IMR-90 (cell line): ENCODE data around the gene PKN3. TPM values are rescaled to one million over a fixed set of nuclear protein-coding genes. Genes with fewer than 3 reads are reported as not detected.

ENCODE experiments used
- ATAC-seq: fragments of 200-7000 bp; cut with Tn5 transposase; 2 replicates; pipeline ENCODE4 v1.9.1; 2020; ENCODE audit warnings: low read depth, mild to moderate bottlenecking, moderate library complexity
- BruUV-seq: library from RNA; stranded (reverse); fragments of 400-500 nt; replicated peaks from 2 replicates; lab custom pipeline; 2021; lab: Mats Ljungman, UMichigan
- CTCF ChIA-PET: fragments of 300-600 bp; formaldehyde crosslinking; extraction: SDS; loops from one replicate; lab custom pipeline; 2021; ENCODE audit warnings: antibody characterized with exemption; lab: Yijun Ruan, JAX
- POLR2A ChIA-PET: fragments of 300-600 bp; sonication (Branson Sonifier 250); formaldehyde crosslinking; loops from one replicate; lab custom pipeline; 2022; ENCODE audit warnings: antibody characterized with exemption; ENCODE audit not compliant: unreplicated experiment; lab: Charles Lee
- DNase-seq: peaks from one replicate; pipeline ENCODE4 v3.0.0; 2013
- H2AFZ ChIP-seq: replicated peaks from 2 replicates; pipeline ENCODE3; 2013; ENCODE audit warnings: low read length, mild to moderate bottlenecking; ENCODE audit not compliant: poor library complexity
- H2AK5ac ChIP-seq: 2 replicates; pipeline ENCODE4 v1.6.1; 2013; ENCODE audit warnings: low read depth, low read length, inconsistent platforms
- H2AK9ac ChIP-seq: replicated peaks from 2 replicates; pipeline ENCODE3; 2013; ENCODE audit warnings: mild to moderate bottlenecking, low read depth, low read length, moderate library complexity; ENCODE audit not compliant: poor library complexity
- H2BK120ac ChIP-seq: 2 replicates; pipeline ENCODE4 v1.6.1; 2013; ENCODE audit warnings: low read depth, low read length, inconsistent platforms
- H2BK15ac ChIP-seq: 3 replicates; pipeline ENCODE4 v1.6.1; 2013; ENCODE audit warnings: low read depth, low read length, inconsistent platforms
- H2BK20ac ChIP-seq: 2 replicates; pipeline ENCODE4 v1.6.1; 2013; ENCODE audit warnings: low read depth, mild to moderate bottlenecking, inconsistent platforms, low read length, moderate library complexity
- H2BK5ac ChIP-seq: 2 replicates; pipeline ENCODE4 v1.6.1; 2013; ENCODE audit warnings: mild to moderate bottlenecking, low read depth, low read length, inconsistent platforms; ENCODE audit not compliant: poor library complexity, severe bottlenecking
- H3K14ac ChIP-seq: replicated peaks from 2 replicates; pipeline ENCODE4 v1.6.1; 2013; ENCODE audit warnings: low read depth, low read length, inconsistent platforms
- H3K18ac ChIP-seq: 2 replicates; pipeline ENCODE4 v1.6.1; 2013; ENCODE audit warnings: low read depth, low read length, control low read depth
- H3K23ac ChIP-seq: 2 replicates; pipeline ENCODE4 v1.6.1; 2013; ENCODE audit warnings: low read depth, low read length, inconsistent platforms
- H3K27ac ChIP-seq: 2 replicates; pipeline ENCODE4 v1.5.1; 2013; ENCODE audit warnings: mild to moderate bottlenecking, control low read depth, low read length; ENCODE audit not compliant: insufficient read depth
- H3K27me3 ChIP-seq: 2 replicates; pipeline ENCODE4 v1.6.1; 2013; ENCODE audit warnings: low read length; ENCODE audit not compliant: control insufficient read depth, insufficient read depth
- H3K36me3 ChIP-seq: 2 replicates; pipeline ENCODE4 v1.6.1; 2013; ENCODE audit warnings: low read length, mixed read lengths; ENCODE audit not compliant: control insufficient read depth, insufficient read depth
- H3K4ac ChIP-seq: 2 replicates; pipeline ENCODE4 v1.6.1; 2013; ENCODE audit warnings: low read depth, low read length, inconsistent platforms
- H3K4me1 ChIP-seq: 2 replicates; pipeline ENCODE4 v1.6.1; 2013; ENCODE audit warnings: low read length, mixed read lengths; ENCODE audit not compliant: control insufficient read depth, insufficient read depth
- H3K4me2 ChIP-seq: 2 replicates; pipeline ENCODE4 v1.6.1; 2013; ENCODE audit warnings: low read depth, mild to moderate bottlenecking, control low read depth, low read length, moderate library complexity
- H3K4me3 ChIP-seq: 2 replicates; pipeline ENCODE4 v1.5.1; 2013; ENCODE audit warnings: low read depth, mild to moderate bottlenecking, control low read depth, low read length, moderate library complexity; ENCODE audit not compliant: insufficient read depth
- H3K56ac ChIP-seq: 2 replicates; pipeline ENCODE4 v1.6.1; 2013; ENCODE audit warnings: low read length, inconsistent platforms; ENCODE audit not compliant: insufficient read depth; ENCODE audit errors: extremely low read depth
- H3K79me1 ChIP-seq, 2 experiments: 2 replicates each; pipeline ENCODE4 v1.6.1; 2013; ENCODE audit warnings: low read length in 2 of 2, inconsistent platforms in 1 of 2, low read depth in 1 of 2
- H3K9ac ChIP-seq: 2 replicates; pipeline ENCODE4 v1.6.1; 2013; ENCODE audit warnings: low read depth, low read length, control low read depth
- H3K9me1 ChIP-seq: 2 replicates; pipeline ENCODE4 v1.6.1; 2013; ENCODE audit warnings: low read length, inconsistent platforms; ENCODE audit not compliant: insufficient read depth
- H3K9me3 ChIP-seq: 2 replicates; pipeline ENCODE4 v1.6.1; 2013; ENCODE audit warnings: low read length; ENCODE audit not compliant: control insufficient read depth, insufficient read depth
- H4K20me1 ChIP-seq: 2 replicates; pipeline ENCODE4 v1.6.1; 2013; ENCODE audit warnings: low read length, inconsistent platforms; ENCODE audit not compliant: insufficient read depth
- H4K5ac ChIP-seq: 2 replicates; pipeline ENCODE4 v1.6.1; 2013; ENCODE audit warnings: mild to moderate bottlenecking, low read depth, low read length, control low read depth
- H4K8ac ChIP-seq, 2 experiments: 2 replicates each; pipeline ENCODE4 v1.6.1; 2013; ENCODE audit warnings: low read depth in 2 of 2, low read length in 2 of 2, control low read depth in 1 of 2, inconsistent platforms in 1 of 2
- H4K91ac ChIP-seq: 2 replicates; pipeline ENCODE4 v1.6.1; 2013; ENCODE audit warnings: low read depth, low read length, inconsistent platforms; ENCODE audit not compliant: insufficient read depth
- CHD1 ChIP-seq: IDR thresholded peaks from 2 replicates; pipeline ENCODE4 v1.6.1; 2012; ENCODE audit warnings: low read depth, low read length, improper control_type of control experiment
- FOS ChIP-seq: fragments of 150-350 bp; IDR thresholded peaks from 2 replicates; pipeline ENCODE4 v1.6.1; 2016; ENCODE audit warnings: low read depth, low read length
- MAZ ChIP-seq: IDR thresholded peaks from 2 replicates; pipeline ENCODE4 v1.6.1; 2012; ENCODE audit warnings: low read depth, mild to moderate bottlenecking, low read length, improper control_type of control experiment, moderate library complexity, borderline replicate concordance
- MXI1 ChIP-seq: IDR thresholded peaks from 2 replicates; pipeline ENCODE4 v1.6.1; 2012; ENCODE audit warnings: low read depth, mild to moderate bottlenecking, low read length, moderate library complexity, borderline replicate concordance
- POLR2A ChIP-seq: IDR thresholded peaks from 2 replicates; pipeline ENCODE4 v1.6.1; 2012; ENCODE audit warnings: mild to moderate bottlenecking, low read depth, low read length
- RAD21 ChIP-seq: IDR thresholded peaks from 2 replicates; pipeline ENCODE4 v1.6.1; 2012; ENCODE audit warnings: low read length, improper control_type of control experiment
- RCOR1 ChIP-seq: IDR thresholded peaks from 2 replicates; pipeline ENCODE4 v1.6.1; 2012; ENCODE audit warnings: mild to moderate bottlenecking, low read length, improper control_type of control experiment; ENCODE audit not compliant: insufficient replicate concordance
- SMC3 ChIP-seq: fragments of 150-350 bp; IDR thresholded peaks from 2 replicates; pipeline ENCODE4 v1.6.1; 2016; ENCODE audit warnings: low read depth, mild to moderate bottlenecking, antibody characterized with exemption, low read length, moderate library complexity
- WGBS, 2 experiments: methylation state at CpG; one replicate each; pipeline versions ENCODE4 v1.1.5 to v1.1.7; 2013; ENCODE audit warnings: missing lambda C conversion rate in 2 of 2; ENCODE audit not compliant: insufficient read length in 1 of 2; ENCODE audit errors: extremely low coverage in 2 of 2; 5-methylcytosine and 5-hydroxymethylcytosine counted together
- dilution Hi-C: fragments of 300-500 bp; cut with HindIII; formaldehyde crosslinking; loops from one replicate; pipeline ENCODE4 v1.14.3; 2018; ENCODE audit warnings: low sequenced_read_pairs; ENCODE audit not compliant: unreplicated experiment
- in situ Hi-C: fragments of 300-500 bp; cut with MboI; formaldehyde crosslinking; loops from 3 replicates; pipeline ENCODE4 v1.14.3; 2019; ENCODE audit warnings: low sequenced_read_pairs, inconsistent platforms, mixed read lengths
- intact Hi-C: fragments of 100-400 bp; cut with micrococcal nuclease; formaldehyde crosslinking; loops from 2 replicates; pipeline ENCODE4 v1.10.0; 2022
- polyA plus RNA-seq, 3 experiments: library from polyadenylated mRNA; depleted of rRNA; stranded (reverse); fragments of >200 nt; gene quantifications; 2 replicates each; pipeline ENCODE4 v1.2.3, GENCODE V29; 2012; ENCODE audit warnings: low replicate concordance in 1 of 3
- total RNA-seq: library from RNA; depleted of rRNA; stranded (reverse); fragments of >200 nt; gene quantifications from 2 replicates; pipeline ENCODE4 v1.2.3, GENCODE V29; 2012
- TF ChIP-seq, protein P1 (sequence below): fragments of 150-350 bp; IDR thresholded peaks from 2 replicates; pipeline ENCODE4 v1.6.1; 2016; ENCODE audit warnings: low read depth, mild to moderate bottlenecking, low read length, moderate library complexity, borderline replicate concordance
- TF ChIP-seq, protein P2 (sequence below): conservative IDR thresholded peaks from 2 replicates; pipeline ENCODE4 v1.5.1; 2012; ENCODE audit warnings: mild to moderate bottlenecking, low read depth, low read length, improper control_type of control experiment

The PKN3 gene
- total and polyA plus RNA-seq, 2 of the 4 experiments (the other 2 are of a cell fraction), result 1.6 to 3.8 TPM

DNA sequence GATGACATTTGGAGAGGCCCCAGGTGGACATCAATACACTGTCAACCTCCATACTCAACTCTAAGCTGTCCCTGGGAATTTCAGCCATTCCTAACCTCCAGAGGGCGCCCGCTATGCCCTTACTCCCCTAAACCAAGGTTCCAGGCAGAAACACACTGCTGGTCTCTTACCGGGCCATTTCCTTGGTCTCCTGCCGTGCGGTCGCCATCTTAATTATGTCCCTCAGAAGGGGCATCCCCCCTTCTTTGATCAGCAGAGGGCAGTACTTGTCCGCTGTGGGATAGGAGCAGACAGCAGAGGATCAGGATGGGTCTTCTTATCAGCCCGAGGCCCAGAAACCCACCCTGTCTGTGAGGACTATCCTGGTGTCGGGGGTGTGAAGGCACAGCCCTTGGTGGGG is 31.0 kb downstream of the PKN3 start:
- peak overlapping the region; percentile 7; the same call in 1 of the 2 replicates for H3K14ac ChIP-seq
- peak; percentile 81 for DNase-seq
- BruUV-seq, result no TSS peak
- H3K18ac ChIP-seq, result no peak overlapping the region
- H4K91ac ChIP-seq, result peak overlapping the region; percentile 8; the same call in 1 of the 2 replicates
- H4K5ac ChIP-seq, result peak overlapping the region; percentile 88
- H2AK5ac ChIP-seq, result no peak overlapping the region
- dilution Hi-C loops (no loop called here), intact Hi-C loops (no loop called here), in situ Hi-C loops (no loop called here)
- no peak overlapping the region for H2BK15ac ChIP-seq
- H3K27me3 ChIP-seq, result no peaks in the 10 kb centered on the region
- no peak overlapping the region for H3K56ac ChIP-seq
- no peak overlapping the region for H3K9ac ChIP-seq
- TF ChIP-seq, protein P1, sequence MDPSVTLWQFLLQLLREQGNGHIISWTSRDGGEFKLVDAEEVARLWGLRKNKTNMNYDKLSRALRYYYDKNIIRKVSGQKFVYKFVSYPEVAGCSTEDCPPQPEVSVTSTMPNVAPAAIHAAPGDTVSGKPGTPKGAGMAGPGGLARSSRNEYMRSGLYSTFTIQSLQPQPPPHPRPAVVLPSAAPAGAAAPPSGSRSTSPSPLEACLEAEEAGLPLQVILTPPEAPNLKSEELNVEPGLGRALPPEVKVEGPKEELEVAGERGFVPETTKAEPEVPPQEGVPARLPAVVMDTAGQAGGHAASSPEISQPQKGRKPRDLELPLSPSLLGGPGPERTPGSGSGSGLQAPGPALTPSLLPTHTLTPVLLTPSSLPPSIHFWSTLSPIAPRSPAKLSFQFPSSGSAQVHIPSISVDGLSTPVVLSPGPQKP, result no peak
- TF ChIP-seq FOS (no peak), SMC3 (peak; percentile 58), RCOR1 (no peak), MAZ (no peak), RAD21 (peak; percentile 58), CHD1 (no peak), MXI1 (no peak), POLR2A (no peak)
- TF ChIP-seq, protein P2, sequence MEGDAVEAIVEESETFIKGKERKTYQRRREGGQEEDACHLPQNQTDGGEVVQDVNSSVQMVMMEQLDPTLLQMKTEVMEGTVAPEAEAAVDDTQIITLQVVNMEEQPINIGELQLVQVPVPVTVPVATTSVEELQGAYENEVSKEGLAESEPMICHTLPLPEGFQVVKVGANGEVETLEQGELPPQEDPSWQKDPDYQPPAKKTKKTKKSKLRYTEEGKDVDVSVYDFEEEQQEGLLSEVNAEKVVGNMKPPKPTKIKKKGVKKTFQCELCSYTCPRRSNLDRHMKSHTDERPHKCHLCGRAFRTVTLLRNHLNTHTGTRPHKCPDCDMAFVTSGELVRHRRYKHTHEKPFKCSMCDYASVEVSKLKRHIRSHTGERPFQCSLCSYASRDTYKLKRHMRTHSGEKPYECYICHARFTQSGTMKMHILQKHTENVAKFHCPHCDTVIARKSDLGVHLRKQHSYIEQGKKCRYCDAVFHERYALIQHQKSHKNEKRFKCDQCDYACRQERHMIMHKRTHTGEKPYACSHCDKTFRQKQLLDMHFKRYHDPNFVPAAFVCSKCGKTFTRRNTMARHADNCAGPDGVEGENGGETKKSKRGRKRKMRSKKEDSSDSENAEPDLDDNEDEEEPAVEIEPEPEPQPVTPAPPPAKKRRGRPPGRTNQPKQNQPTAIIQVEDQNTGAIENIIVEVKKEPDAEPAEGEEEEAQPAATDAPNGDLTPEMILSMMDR, result peak; percentile 73
- ChIA-PET CTCF (interaction anchor here (0.9 to 1.9 kb wide), 3 partner anchors 9 to 85 kb away, joined by 3 to 6 read pairs (median 5); partner anchors contain the start of genes ENDOG and ZDHHC12), POLR2A (no interaction called here)
- H2BK120ac ChIP-seq, result peak overlapping the region; percentile 2; the same call in 1 of the 2 replicates
- H3K4me2 ChIP-seq, result peak overlapping the region; percentile 58; the same call in 1 of the 2 replicates
- no peaks in the 10 kb centered on the region for H3K9me3 ChIP-seq
- no peak overlapping the region for H3K27ac ChIP-seq
- H3K9me1 ChIP-seq, result peaks cover 6% of the 10 kb centered on the region; the same call in 1 of the 2 replicates
- H2AK9ac ChIP-seq, result peak overlapping the region; percentile 87
- peak overlapping the region; percentile 4 to 73; a peak in 2 of 4 replicates for H4K8ac ChIP-seq
- H2AFZ ChIP-seq, result peak overlapping the region; percentile 90
- ATAC-seq, result peak; percentile 96
- H4K20me1 ChIP-seq, result no peaks in the 10 kb centered on the region; the same call in 1 of the 2 replicates
- H2BK5ac ChIP-seq, result no peak overlapping the region
- no peaks in the 10 kb centered on the region for H3K79me1 ChIP-seq
- peak overlapping the region; percentile 75 for H3K4ac ChIP-seq
- no peak overlapping the region for H2BK20ac ChIP-seq
- H3K36me3 ChIP-seq, result peaks cover 26% of the 10 kb centered on the region
- H3K4me3 ChIP-seq, result no peak overlapping the region
- no peak overlapping the region for H3K23ac ChIP-seq
- WGBS, 2 experiments, result 30% methylated on average over 4 of the region's 9 CpGs; no CpG with 5 or more reads in 1 of the 2 experiments
- H3K4me1 ChIP-seq, result peaks cover 2% of the 10 kb centered on the region; the same call in 1 of the 2 replicates
